Astrocyte (in vitro differentiated cells and primary cell): ENCODE data around the gene OFD1.

Source experiments
- CTCF ChIP-seq: IDR thresholded peaks from 2 replicates; pipeline ENCODE4 v1.5.1; 2011; ENCODE audit warnings: low read depth, mild to moderate bottlenecking, inconsistent platforms, low read length, moderate library complexity; ENCODE audit not compliant: insufficient read depth
- EZH2 ChIP-seq: IDR thresholded peaks from 2 replicates; pipeline ENCODE4 v1.6.1; 2012; ENCODE audit warnings: mild to moderate bottlenecking, low read length, inconsistent platforms; ENCODE audit not compliant: insufficient read depth

- TF ChIP-seq CTCF (no peak), EZH2 (no peak)
These were observed 59.3 kb downstream of the OFD1 start for GRCh38 chrX:13793897-13794296.
